PC-9 (cell line): ENCODE results near the gene RAB31.

Experiments used
- EZH2 ChIP-seq: fragments of 200-600 bp; sonication (generic); IDR thresholded peaks from 2 replicates; pipeline ENCODE4 v1.8.0; 2017; ENCODE audit warnings: antibody characterized with exemption, low read depth
- TF ChIP-seq, protein P1 (sequence below): fragments of 200-600 bp; sonication (generic); conservative IDR thresholded peaks from 2 replicates; pipeline ENCODE4 v1.6.1; 2017; ENCODE audit warnings: mixed run types, antibody characterized with exemption, mild to moderate bottlenecking, moderate library complexity

DNA sequence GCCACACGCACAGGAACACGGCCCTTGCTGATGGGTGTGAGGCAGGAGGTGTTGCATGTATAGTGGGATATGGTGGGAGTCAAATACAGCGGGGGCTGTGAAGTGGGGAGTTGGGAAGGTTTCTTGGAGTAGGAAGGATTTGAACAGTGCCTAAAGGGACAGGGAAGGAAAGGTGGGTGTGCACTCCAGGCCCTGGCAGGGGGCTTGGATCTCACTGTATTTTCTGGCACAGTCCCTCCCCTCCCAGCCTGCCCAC lies 6.9 kb downstream of the RAB31 start:
- TF ChIP-seq, protein P1, sequence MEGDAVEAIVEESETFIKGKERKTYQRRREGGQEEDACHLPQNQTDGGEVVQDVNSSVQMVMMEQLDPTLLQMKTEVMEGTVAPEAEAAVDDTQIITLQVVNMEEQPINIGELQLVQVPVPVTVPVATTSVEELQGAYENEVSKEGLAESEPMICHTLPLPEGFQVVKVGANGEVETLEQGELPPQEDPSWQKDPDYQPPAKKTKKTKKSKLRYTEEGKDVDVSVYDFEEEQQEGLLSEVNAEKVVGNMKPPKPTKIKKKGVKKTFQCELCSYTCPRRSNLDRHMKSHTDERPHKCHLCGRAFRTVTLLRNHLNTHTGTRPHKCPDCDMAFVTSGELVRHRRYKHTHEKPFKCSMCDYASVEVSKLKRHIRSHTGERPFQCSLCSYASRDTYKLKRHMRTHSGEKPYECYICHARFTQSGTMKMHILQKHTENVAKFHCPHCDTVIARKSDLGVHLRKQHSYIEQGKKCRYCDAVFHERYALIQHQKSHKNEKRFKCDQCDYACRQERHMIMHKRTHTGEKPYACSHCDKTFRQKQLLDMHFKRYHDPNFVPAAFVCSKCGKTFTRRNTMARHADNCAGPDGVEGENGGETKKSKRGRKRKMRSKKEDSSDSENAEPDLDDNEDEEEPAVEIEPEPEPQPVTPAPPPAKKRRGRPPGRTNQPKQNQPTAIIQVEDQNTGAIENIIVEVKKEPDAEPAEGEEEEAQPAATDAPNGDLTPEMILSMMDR = no peak
- TF ChIP-seq EZH2 = no peak
